HG02870 (cell line): ENCODE measurements around the gene FBXL13.
"Not testable (repeated sequence)": the region's sequence is repeated elsewhere in the genome, so short reads cannot be mapped to it uniquely, and the experiment has no call there.

Experiments
- ATAC-seq: cut with Tn5 transposase; IDR thresholded peaks from one replicate; pipeline ENCODE4 v1.9.1; 2021; ENCODE audit warnings: mild to moderate bottlenecking, moderate library complexity; ENCODE audit not compliant: unreplicated experiment

The FBXL13 gene

DNA sequence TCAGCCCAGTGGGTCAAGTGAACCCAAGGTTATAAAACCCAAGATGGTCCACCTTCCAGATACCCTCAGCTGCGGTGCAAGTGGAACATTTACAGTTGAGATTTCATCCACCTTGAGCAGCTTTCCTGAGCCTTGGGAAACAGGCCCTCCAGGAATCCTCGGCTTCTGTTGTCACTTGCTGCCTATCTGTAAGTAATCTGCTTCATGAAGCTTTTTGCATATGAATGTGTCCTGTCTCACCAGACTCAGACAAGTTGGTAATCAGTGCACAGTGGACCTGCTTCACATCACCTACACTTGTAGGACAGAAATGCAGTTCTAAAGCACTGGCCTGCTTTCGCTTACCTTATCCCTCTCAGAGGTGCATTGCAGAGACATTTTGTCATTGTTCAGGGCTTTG is 245.5 kb downstream of the FBXL13 start:
- ATAC-seq: no peak

DNA sequence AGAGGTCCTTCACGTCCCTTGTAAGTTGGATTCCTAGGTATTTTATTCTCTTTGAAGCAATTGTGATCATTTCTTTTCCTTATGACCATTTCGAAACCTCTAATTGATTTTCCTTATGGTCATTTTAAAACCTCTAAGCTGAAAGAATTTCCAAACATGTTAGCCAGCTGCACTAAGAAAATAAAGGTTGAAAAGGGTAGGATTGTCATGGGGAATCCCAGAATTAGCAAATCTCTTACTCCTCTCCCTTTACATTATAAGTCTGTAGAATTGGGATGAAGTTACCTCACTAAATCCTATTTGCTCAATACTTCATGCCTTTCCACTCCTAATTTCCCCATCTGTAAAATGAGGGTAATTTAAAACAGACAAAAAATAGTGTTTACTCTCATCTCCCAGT is 246.3 kb downstream of the FBXL13 start:
- no peak for ATAC-seq

DNA sequence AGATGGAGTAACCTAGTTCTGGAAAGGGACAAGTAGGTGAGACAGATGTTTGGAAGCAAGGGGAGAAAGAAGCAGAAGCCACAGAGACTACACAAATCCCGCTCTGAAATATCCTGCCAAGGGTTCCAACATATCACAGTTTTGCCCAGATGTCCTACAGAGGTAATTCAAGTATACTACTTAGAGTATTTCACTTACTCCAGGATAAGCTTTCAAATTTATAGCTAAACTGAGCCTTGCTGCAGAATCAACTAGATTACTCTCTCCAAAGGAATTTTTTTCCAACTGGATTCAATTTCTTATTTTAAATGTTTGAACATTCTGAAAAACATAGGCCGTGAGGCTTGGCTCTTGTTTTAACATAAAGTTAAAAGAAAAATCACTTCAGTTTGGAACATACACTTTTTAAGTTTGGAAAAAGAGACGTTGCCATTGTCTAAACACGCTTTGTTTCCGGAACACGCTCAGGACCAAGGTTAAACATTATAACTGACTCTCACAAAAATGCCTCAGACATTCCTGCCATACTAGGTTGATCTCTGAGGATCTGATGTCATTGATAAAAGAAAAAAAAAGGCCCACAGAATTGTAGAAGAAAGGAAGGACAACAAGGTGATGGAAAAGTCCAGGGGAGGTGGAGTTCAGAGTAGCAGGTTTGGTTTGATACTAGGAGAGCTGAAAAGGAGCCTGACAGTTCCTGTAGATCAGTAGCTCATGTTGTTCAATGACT is 251.0 kb downstream of the FBXL13 start:
- ATAC-seq: no peak

- no peak for ATAC-seq
Observed at GRCh38 chr7:102821994-102822747, 252.4 kb downstream of the FBXL13 start.

GRCh38 chr7:102819151-102819550 is 255.4 kb downstream of the FBXL13 start:
- no peak for ATAC-seq

DNA sequence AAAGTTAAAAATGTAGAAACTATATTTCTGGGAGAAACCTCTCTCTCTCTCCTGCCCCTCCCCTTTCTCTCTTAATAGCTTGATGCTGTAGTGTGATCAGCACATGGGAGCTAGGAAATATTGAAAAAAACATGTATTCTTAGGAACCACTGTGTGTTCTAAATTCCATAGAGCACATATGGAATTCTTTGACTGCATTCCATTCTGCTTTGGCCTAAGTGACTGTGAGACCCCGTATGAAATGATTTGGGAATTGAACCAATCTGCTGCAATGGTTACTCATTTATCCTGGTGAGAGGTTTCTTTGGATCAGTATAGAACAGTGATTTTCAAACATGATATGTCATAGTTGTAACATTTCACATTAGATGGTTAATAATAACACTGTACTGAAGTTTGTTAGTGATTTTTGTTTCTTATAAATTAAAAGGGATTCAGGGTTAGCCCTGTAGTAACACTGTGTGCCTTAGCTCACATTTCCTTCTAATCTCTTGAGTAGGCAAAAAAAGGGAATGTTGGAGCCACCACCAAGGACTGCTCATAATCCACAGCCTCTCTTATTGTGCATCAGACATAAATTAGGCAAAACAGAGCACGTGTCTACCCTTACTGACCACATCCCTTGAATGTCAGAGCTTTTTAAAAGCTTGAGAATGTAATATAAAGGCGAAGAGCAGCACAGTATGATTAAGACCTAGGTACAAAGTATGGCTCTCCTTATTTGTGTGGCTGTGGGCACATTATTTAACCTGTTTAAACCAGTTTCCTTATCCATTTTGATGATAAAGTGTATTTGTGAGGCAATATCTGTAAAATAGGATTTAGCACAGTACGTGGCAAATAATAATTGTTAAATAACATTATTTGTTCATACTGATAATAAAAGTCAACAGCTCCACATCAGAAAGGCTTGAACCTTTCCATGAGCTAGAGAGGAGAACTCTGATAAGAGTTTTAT is 256.7 kb downstream of the FBXL13 start:
- no peak for ATAC-seq

DNA sequence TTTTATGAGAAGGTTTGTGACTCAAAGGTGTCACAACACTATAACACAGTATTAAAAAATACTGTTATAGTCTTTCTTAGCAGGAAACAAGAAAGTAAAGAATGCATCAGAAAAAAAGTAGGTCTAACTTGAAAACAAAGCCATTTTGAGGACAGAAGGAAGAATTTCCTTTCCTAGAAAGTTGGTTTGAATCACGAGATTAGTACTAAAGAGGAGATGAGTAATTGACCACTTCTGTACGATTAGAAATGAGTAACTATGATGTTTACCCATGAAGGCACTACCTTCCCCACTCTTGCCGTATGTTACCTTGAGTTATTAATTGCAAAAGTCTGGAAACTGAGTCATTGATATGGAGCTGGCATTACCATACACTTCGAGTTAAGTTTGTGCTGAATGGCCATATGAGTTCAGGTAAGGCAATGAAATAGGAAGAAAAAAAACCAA is 260.5 kb downstream of the FBXL13 start:
- ATAC-seq: no peak

- ATAC-seq: no peak
Observed at GRCh38 chr7:102813191-102814024, 261.2 kb downstream of the FBXL13 start.

DNA sequence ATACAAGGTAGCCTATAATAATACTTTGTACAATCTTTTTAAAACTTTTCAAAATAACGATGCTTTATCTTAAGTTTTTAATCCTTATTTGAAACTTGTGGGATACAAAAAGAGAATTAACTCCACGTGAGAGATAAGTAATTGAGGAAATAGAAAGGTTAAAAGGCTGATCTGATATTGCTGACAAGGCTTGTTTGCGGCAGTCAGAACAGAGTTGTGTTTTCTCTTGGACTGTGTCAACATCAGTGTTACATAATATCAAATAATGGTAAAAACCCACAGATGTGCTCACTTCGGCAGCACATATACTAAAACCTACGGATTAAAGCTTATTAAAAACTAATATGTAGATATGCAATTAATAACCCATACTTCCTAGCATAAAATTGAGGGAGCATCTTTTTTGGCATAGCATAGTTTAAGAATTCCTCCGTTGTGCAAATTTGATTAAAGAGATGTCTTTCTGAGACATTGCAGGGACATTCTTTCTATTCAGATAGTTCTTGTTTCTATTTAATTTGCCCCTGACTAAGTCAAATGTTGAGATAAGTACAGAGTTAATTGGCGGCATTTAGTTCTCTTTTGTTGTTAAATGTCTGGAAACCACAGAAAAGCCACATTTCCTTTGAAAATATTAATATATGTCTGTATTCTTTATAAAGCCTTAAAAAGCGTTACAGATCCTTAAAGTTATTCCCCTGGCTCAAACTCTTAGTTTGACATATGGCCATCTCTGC is 262.5 kb downstream of the FBXL13 start:
- no peak for ATAC-seq

GRCh38 chr7:102810916-102811315 is 263.7 kb downstream of the FBXL13 start:
- no peak for ATAC-seq

DNA sequence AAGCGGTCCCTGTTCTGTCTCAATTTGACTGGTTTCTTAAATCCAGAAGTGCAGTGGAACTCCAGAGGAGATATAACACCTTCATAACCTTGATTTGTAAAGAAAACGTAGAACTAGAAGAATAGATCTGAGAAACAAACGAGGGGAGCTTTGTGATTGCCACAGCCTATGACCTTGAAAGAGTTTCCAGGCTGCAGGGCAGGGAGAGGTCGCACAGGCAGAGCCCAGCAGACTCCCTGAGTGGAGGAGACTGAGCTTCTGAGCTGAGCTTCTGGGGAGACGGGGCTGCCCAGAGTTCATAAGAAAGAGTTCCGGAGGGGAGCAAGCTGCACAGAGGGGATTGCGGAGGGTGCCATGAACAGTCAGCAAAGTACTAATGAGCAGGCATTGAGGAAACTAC is 268.0 kb downstream of the FBXL13 start:
- no peak for ATAC-seq

DNA sequence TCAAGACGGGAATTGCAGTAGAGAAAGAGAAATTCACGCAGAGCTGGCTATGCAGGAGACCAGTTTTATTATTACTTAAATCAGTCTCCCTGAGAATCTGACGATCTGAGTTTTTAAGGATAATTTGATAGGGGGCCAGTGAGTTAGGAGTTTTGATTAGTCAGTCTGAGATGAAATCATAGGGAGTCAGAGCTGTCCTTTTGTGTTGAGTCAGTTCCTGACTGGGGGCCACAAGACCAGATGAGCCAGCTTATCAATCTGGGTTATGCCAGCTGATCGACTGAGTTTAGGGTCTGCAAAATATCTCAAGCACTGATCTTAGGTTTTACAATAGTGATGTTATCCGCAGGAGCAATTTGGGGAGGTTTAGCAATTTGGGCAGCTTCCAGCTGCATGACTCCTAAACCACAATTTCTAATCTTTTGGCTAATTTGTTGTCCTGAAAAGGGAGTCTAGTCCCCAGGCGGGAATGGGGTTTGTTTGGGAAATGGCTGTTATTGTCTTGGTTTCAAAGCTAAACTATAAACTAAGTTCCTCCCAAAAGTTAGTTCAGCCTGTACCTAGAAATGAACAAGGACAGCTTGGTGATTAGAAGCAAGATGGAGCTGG is 278.5 kb downstream of the FBXL13 start:
- ATAC-seq: not testable (repeated sequence)

GRCh38 chr7:102794567-102794966 is 280.0 kb downstream of the FBXL13 start:
- ATAC-seq: not testable (repeated sequence)

DNA sequence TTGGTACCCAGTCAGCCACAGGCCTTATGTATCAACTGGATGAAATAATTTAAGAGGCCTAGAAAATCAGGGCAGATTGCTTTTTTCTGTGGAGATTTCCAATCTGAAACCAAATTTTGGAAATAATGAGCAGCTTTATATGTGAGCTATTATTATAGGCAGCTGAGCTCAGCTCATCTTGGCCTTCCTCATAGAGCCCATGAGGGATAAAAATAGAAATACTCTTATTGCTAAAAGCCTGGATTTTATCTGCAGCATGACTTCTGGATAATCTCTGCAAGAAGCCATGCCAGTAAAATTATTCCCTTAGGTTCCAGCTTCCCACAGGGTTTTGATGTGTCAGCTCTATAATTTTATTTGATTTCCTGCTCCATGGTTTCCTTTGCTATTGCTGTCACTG is 282.8 kb downstream of the FBXL13 start:
- ATAC-seq: not testable (repeated sequence)

DNA sequence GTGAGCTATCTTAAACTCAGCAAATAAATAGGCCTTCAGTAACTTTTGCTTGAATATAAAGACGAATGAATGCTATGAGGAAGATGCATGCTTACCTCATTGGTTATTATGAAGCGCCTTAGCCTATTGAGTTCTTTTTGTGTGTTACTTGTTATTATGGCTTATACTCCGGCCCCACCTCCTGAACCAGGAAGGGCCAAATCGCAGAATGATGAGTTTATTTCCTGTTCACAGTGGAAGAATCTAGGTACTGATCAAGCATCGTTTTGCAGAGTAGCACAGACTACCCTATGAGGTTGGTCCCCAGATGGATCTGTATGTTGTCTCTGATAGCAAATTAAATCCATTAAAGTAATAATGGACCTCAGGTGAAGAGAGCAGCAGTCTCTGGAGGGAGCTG is 283.2 kb downstream of the FBXL13 start:
- not testable (repeated sequence) for ATAC-seq

- ATAC-seq: not testable (repeated sequence)
Observed at GRCh38 chr7:102790364-102791100, 284.1 kb downstream of the FBXL13 start.

- ATAC-seq: not testable (repeated sequence)
Observed at GRCh38 chr7:102788770-102789169, 285.8 kb downstream of the FBXL13 start.

DNA sequence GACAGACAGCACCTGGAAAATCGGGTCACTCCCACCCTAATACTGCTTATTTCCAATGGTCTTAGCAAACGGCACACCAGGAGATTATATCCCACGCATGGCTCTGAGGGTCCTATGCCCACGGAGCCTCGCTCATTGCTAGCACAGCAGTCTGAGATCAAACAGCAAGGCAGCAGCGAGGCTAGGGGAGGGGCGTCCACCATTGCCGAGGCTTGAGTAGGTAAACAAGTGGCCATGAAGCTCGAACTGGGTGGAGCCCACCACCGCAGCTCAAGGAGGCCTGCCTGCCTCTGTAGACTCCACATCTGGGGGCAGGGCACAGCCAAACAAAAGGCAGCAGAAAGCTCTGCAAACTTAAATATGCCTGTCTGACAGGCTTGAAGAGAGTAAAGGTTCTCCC is 293.7 kb downstream of the FBXL13 start:
- ATAC-seq: not testable (repeated sequence)
